ENCODE measurements around the gene ADRA2C. TPM values are rescaled to one million over a fixed set of nuclear protein-coding genes. Genes with fewer than 3 reads are reported as not detected.

The ADRA2C gene
- polyA plus RNA-seq, 1 donor = 0.90 TPM

DNA sequence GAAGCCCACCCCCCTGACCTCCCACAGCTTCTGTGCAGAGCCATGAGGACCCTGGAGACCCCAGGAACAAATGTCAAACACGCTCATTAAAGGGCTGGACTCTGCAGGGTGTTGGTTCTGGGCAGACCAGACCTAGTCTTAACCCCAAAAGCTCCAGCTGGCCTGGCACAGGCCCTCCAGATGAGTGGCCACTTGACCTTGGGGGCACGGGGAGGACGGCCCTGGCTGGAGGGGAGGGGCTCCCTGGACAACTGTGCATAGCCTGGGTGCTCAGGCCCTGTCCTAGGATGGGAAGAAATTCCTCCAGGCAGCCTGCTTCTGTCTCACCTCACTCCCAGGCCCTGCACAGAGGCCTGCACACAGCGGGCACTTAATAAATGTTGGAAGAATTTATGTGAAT is 9.4 kb downstream of the ADRA2C start:
- H3K27ac ChIP-seq (ENCODE audit: low read length) = no peak overlapping the region
- no peak for DNase-seq
- peaks cover 18% of the 10 kb centered on the region for H3K27me3 ChIP-seq (ENCODE audit: control insufficient read depth, insufficient read depth, low read length)
- H3K9me3 ChIP-seq (ENCODE audit: control insufficient read depth, low read depth, low read length) = no peaks in the 10 kb centered on the region
- H3K4me3 ChIP-seq (ENCODE audit: low read length) = no peak overlapping the region
- WGBS (ENCODE audit: insufficient coverage, low lambda C conversion rate) = no CpG with 5 or more reads among the region's 4 CpGs
- H3K4me1 ChIP-seq (ENCODE audit: control insufficient read depth, insufficient read depth, low read length) = peaks cover 6% of the 10 kb centered on the region
- H3K36me3 ChIP-seq (ENCODE audit: control insufficient read depth, insufficient read depth, low read length) = no peaks in the 10 kb centered on the region

DNA sequence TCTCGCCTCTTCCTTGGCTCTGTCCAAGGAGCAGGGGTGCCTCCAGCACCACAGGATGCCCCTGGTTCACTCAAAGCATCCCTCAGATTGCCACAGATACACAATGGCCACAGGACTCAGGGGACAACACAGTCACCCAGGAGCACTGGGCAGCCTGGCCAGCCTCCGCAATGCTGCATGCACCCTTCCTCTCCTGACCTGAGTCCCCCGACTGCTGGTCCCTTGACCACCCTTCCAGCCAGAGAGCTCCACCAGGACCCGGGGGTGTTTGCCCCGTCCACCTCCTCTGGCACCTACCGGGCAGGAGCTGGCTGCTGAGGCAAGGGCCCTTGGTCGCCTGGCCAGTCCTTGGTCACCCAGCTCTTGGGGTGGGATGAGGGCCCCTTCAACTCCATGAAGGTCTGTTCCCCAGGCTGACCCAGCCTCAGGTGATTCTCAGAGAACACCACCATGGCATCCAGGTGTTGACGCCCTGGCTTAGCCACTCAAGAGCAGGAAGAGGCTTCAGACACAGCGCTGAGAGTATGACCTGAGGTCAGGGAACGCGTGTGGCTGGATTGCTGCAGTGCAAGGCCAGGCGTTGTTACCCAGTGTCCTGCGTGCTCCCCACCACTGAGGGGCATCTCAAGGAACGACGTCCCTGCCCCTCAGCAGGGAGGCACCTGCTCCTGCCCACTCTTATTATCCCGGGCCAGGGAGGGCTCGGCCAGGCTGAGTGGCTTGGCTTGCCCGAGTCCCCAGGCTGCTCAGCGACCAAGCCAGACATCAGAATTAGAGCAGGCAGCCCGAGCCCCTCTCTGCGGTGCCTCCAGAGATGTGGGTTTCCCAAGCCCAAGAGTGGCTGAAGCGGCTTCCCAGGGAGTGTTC is 10.2 kb downstream of the ADRA2C start:
- Histone ChIP-seq H3K9me3 (ENCODE audit: control insufficient read depth, low read depth, low read length) (peaks cover 8% of the 10 kb centered on the region), H3K4me1 (ENCODE audit: control insufficient read depth, insufficient read depth, low read length) (peaks cover 12% of the 10 kb centered on the region), H3K36me3 (ENCODE audit: control insufficient read depth, insufficient read depth, low read length) (no peaks in the 10 kb centered on the region), H3K27ac (ENCODE audit: low read length) (no peak overlapping the region), H3K27me3 (ENCODE audit: control insufficient read depth, insufficient read depth, low read length) (peaks cover 10% of the 10 kb centered on the region), H3K4me3 (ENCODE audit: low read length) (no peak overlapping the region)
- DNase-seq = no peak
- no CpG with 5 or more reads among the region's 22 CpGs for WGBS (ENCODE audit: insufficient coverage, low lambda C conversion rate)

DNA sequence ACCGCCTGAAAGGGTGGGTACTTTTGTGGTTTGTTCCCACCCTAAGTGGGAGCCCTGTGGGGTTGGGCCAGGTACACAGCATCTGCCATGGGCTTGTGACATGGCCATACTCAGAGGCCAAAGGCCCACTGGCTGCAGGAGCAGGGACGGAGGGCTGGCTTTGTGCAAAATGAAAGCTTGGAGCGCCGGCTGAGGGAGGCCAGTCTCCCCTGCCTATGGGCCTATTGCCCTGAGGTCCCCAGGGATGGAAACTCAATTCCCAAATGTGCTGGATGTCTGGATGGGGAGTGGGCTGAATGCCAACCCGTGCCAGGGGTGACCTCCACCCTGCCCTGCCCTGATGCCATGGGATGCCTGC is 10.8 kb downstream of the ADRA2C start:
- H3K27ac ChIP-seq (ENCODE audit: low read length) = no peak overlapping the region
- H3K36me3 ChIP-seq (ENCODE audit: control insufficient read depth, insufficient read depth, low read length) = no peaks in the 10 kb centered on the region
- H3K27me3 ChIP-seq (ENCODE audit: control insufficient read depth, insufficient read depth, low read length) = peaks cover 10% of the 10 kb centered on the region
- no peak overlapping the region for H3K4me3 ChIP-seq (ENCODE audit: low read length)
- DNase-seq = no peak
- H3K4me1 ChIP-seq (ENCODE audit: control insufficient read depth, insufficient read depth, low read length) = peaks cover 15% of the 10 kb centered on the region
- H3K9me3 ChIP-seq (ENCODE audit: control insufficient read depth, low read depth, low read length) = peaks cover 14% of the 10 kb centered on the region
- no CpG with 5 or more reads among the region's 5 CpGs for WGBS (ENCODE audit: insufficient coverage, low lambda C conversion rate)

GRCh38 chr4:3777669-3778068 is 11.5 kb downstream of the ADRA2C start:
- WGBS (ENCODE audit: insufficient coverage, low lambda C conversion rate) = 90% methylated on average over 2 of the region's 13 CpGs
- Histone ChIP-seq H3K4me1 (ENCODE audit: control insufficient read depth, insufficient read depth, low read length) (peaks cover 17% of the 10 kb centered on the region), H3K4me3 (ENCODE audit: low read length) (no peak overlapping the region), H3K36me3 (ENCODE audit: control insufficient read depth, insufficient read depth, low read length) (no peaks in the 10 kb centered on the region), H3K27me3 (ENCODE audit: control insufficient read depth, insufficient read depth, low read length) (peaks cover 9% of the 10 kb centered on the region), H3K27ac (ENCODE audit: low read length) (no peak overlapping the region), H3K9me3 (ENCODE audit: control insufficient read depth, low read depth, low read length) (peaks cover 15% of the 10 kb centered on the region)
- DNase-seq = no peak

DNA sequence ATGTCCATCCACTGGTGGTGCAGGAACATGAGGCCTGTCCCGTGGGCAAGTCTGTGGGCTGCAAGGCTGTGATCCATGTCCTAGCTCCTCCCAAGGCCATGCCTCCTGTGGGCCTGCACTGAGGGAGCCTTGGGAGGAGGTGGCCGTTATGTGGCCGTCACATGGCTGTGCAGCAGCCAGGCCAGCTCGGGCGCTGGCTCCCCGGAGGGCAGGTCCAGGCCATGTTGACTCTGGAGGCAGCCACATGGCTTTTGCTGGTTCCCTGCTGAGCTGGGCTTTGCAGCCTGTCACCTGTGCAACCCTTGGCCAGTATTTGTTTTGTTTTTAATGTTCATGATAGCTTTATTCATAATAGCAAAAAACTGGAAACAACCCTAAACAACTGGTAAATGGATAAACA is 13.3 kb downstream of the ADRA2C start:
- no peak for DNase-seq
- H3K9me3 ChIP-seq (ENCODE audit: control insufficient read depth, low read depth, low read length) = peaks cover 15% of the 10 kb centered on the region
- H3K4me1 ChIP-seq (ENCODE audit: control insufficient read depth, insufficient read depth, low read length) = peaks cover 21% of the 10 kb centered on the region
- WGBS (ENCODE audit: insufficient coverage, low lambda C conversion rate) = no CpG with 5 or more reads among the region's 6 CpGs
- no peak overlapping the region for H3K27ac ChIP-seq (ENCODE audit: low read length)
- H3K27me3 ChIP-seq (ENCODE audit: control insufficient read depth, insufficient read depth, low read length) = peaks cover 3% of the 10 kb centered on the region
- H3K36me3 ChIP-seq (ENCODE audit: control insufficient read depth, insufficient read depth, low read length) = no peaks in the 10 kb centered on the region
- no peak overlapping the region for H3K4me3 ChIP-seq (ENCODE audit: low read length)

DNA sequence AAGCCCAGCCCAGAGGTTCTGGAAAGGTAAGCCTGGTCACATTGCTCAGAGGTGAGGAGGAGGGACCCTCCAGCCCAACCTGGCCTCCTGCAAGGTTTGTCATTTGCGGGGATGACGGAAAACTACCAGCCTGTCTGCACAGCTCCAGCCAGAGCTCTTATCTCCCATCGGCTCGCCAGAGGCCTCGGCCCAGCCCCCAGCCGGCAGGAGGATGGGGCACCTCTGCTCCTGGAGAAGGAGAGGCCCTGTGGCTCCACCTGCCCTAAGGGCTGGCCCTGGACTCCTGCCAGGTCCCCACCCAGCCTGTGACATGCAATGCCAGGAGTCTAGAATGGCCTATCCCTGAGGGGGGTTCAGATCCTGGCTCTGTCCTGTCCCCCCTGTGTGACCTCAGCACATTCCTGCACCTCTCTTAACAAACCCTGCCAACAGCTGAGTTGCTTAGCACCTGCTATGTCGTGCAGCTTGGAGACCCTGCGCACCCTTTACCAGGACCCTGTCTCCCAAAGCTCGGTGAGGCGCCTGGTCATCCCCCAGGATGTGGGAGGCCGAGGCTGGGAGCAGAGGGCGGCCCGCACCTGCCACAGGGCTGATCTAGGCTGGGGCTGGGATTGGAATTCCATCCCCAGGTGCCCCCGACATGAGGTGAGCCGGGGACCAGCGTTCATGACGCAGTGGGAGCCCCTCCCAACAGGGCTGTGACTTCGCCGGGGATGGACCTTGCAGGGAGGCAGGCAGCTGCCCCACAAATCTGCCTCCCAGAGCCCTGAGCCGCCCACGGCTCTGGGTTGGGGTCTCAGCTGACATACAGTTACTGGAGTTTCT is 14.4 kb downstream of the ADRA2C start:
- no CpG with 5 or more reads among the region's 21 CpGs for WGBS (ENCODE audit: insufficient coverage, low lambda C conversion rate)
- peaks cover 15% of the 10 kb centered on the region for H3K9me3 ChIP-seq (ENCODE audit: control insufficient read depth, low read depth, low read length)
- H3K4me3 ChIP-seq (ENCODE audit: low read length) = no peak overlapping the region
- H3K27me3 ChIP-seq (ENCODE audit: control insufficient read depth, insufficient read depth, low read length) = peaks cover under 1% of the 10 kb centered on the region
- H3K4me1 ChIP-seq (ENCODE audit: control insufficient read depth, insufficient read depth, low read length) = peaks cover 21% of the 10 kb centered on the region
- peak; percentile 77 to 90 for DNase-seq
- no peaks in the 10 kb centered on the region for H3K36me3 ChIP-seq (ENCODE audit: control insufficient read depth, insufficient read depth, low read length)
- H3K27ac ChIP-seq (ENCODE audit: low read length) = no peak overlapping the region

GRCh38 chr4:3781193-3781886 is 15.2 kb downstream of the ADRA2C start:
- no peaks in the 10 kb centered on the region for H3K27me3 ChIP-seq (ENCODE audit: control insufficient read depth, insufficient read depth, low read length)

DNA sequence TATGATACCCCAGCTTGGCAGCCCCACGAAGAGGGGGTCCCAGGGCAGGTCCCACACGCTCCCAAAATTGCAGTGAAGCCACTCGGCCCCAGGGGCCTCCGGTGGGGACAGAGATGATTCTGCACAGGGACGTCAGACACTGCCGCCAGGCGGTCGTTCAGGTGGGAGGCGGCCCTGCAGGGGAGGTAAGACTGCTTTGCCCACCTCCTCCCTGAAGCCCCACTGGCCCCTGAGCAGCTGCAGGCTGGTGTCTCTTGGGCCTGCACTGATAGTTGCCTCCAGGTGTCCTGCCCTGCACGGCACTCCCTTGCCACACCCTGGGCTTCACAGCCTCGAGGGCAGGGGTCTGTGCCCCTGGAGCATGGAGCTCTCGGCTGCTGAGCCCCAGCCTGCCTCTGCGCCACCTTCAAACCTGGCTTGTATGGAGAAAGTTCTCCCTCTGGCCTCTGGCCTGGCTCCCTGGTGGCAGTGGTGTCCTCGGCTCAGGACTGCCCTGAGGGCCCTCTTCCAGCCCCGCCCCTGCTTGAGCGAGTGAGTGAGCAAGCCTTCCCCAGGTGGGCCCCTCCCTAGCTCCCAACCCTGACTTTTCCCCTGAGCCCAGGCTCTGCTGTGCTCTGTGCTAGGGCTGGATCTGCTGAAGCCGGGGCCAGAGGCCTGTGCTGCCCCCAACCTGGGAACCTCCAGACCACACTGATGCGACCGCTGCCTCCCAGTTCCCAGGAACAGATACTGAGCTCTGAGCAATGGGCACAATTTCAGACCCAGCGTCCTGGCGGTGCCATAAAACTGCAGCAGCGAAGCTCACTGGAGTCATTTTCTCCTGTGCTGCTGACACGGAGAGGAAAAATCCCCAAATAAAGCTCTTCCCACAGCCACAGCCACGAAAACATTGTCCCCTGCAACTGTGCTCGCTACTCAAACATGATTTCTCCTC is 16.1 kb downstream of the ADRA2C start:
- peak in 1 of 2 donors; percentile 44 for DNase-seq
- Histone ChIP-seq H3K4me1 (ENCODE audit: control insufficient read depth, insufficient read depth, low read length) (peaks cover 21% of the 10 kb centered on the region), H3K9me3 (ENCODE audit: control insufficient read depth, low read depth, low read length) (peaks cover 15% of the 10 kb centered on the region), H3K4me3 (ENCODE audit: low read length) (no peak overlapping the region), H3K27me3 (ENCODE audit: control insufficient read depth, insufficient read depth, low read length) (no peaks in the 10 kb centered on the region), H3K27ac (ENCODE audit: low read length) (no peak overlapping the region), H3K36me3 (ENCODE audit: control insufficient read depth, insufficient read depth, low read length) (no peaks in the 10 kb centered on the region)
- no CpG with 5 or more reads among the region's 25 CpGs for WGBS (ENCODE audit: insufficient coverage, low lambda C conversion rate)

More at GRCh38 chr4:3781193-3781886, 15.2 kb downstream of the ADRA2C start:
- no peak overlapping the region for H3K4me3 ChIP-seq (ENCODE audit: low read length)
- H3K27ac ChIP-seq (ENCODE audit: low read length) = no peak overlapping the region
- no peaks in the 10 kb centered on the region for H3K36me3 ChIP-seq (ENCODE audit: control insufficient read depth, insufficient read depth, low read length)
- peaks cover 21% of the 10 kb centered on the region for H3K4me1 ChIP-seq (ENCODE audit: control insufficient read depth, insufficient read depth, low read length)
- 100% methylated on average over 1 of the region's 19 CpGs for WGBS (ENCODE audit: insufficient coverage, low lambda C conversion rate)
- DNase-seq = no peak
- peaks cover 15% of the 10 kb centered on the region for H3K9me3 ChIP-seq (ENCODE audit: control insufficient read depth, low read depth, low read length)

- DNase-seq = peak in 1 of 2 donors; percentile 22
- no CpG with 5 or more reads among the region's 27 CpGs for WGBS (ENCODE audit: insufficient coverage, low lambda C conversion rate)
- Histone ChIP-seq H3K36me3 (ENCODE audit: control insufficient read depth, insufficient read depth, low read length) (no peaks in the 10 kb centered on the region), H3K4me1 (ENCODE audit: control insufficient read depth, insufficient read depth, low read length) (peaks cover 21% of the 10 kb centered on the region), H3K9me3 (ENCODE audit: control insufficient read depth, low read depth, low read length) (peaks cover 15% of the 10 kb centered on the region), H3K27me3 (ENCODE audit: control insufficient read depth, insufficient read depth, low read length) (no peaks in the 10 kb centered on the region), H3K27ac (ENCODE audit: low read length) (no peak overlapping the region), H3K4me3 (ENCODE audit: low read length) (no peak overlapping the region)
These were observed 17.6 kb downstream of the ADRA2C start for GRCh38 chr4:3783693-3784306.
